HCT116 (cell line): ENCODE measurements around the gene DLG4. TPM values are rescaled to one million over a fixed set of nuclear protein-coding genes. Genes with fewer than 3 reads are reported as not detected.
"Not testable (repeated sequence)": the region's sequence is repeated elsewhere in the genome, so short reads cannot be mapped to it uniquely, and the experiment has no call there.

Experiments used
- ATAC-seq: fragments of 200-7000 bp; cut with Tn5 transposase; 2 replicates; pipeline ENCODE4 v1.9.1; 2020; ENCODE audit warnings: mild to moderate bottlenecking, moderate library complexity
- BruUV-seq: library from RNA; stranded (reverse); fragments of 400-500 nt; replicated peaks from 2 replicates; lab custom pipeline; 2021; lab: Mats Ljungman, UMichigan
- CTCF ChIA-PET: fragments of 300-600 bp; sonication (Branson Sonifier 250); formaldehyde crosslinking; loops from one replicate; lab custom pipeline; 2021; ENCODE audit warnings: antibody characterized with exemption; lab: Charles Lee
- POLR2A ChIA-PET: fragments of 300-600, 350-600 bp; sonication (Branson Sonifier 250); formaldehyde crosslinking; loops from one replicate; lab custom pipeline; 2021; ENCODE audit warnings: antibody characterized with exemption; lab: Charles Lee
- RAD21 ChIA-PET, 2 experiments: fragments of 300-600 bp; sonication (Branson Sonifier 250); formaldehyde crosslinking; loops; one replicate each; lab custom pipeline; 2023; ENCODE audit warnings: low total read pairs in 2 of 2; ENCODE audit not compliant: uncharacterized antibody in 2 of 2, unreplicated experiment in 2 of 2, low non-redundant PET in 1 of 2; lab: Charles Lee
- DNase-seq: peaks from one replicate; pipeline ENCODE4 v3.0.0-alpha.2; 2010; ENCODE audit warnings: low read depth, low spot score
- H2AFZ ChIP-seq: fragments of 200-600 bp; shearing (Covaris generic), sonication (generic); 2 replicates; pipeline ENCODE4 v1.6.1; 2017; ENCODE audit warnings: low read depth, mixed run types, mixed read lengths, antibody characterized with exemption, low read length; ENCODE audit not compliant: poor library complexity, severe bottlenecking
- H3K27ac ChIP-seq: 2 replicates; pipeline ENCODE4 v1.5.1; 2012; ENCODE audit warnings: low read depth, low read length
- H3K27me3 ChIP-seq: fragments of 200-600 bp; sonication (generic); 2 replicates; pipeline ENCODE4 v1.6.1; 2016; ENCODE audit warnings: mixed run types, low read length, mixed read lengths; ENCODE audit not compliant: insufficient read depth
- H3K36me3 ChIP-seq, 2 experiments: fragments of 200-500 bp in 1 of 2; fragments of 200-600 bp in 1 of 2; sonication (Bioruptor generic) in 1 of 2; sonication (generic) in 1 of 2; 2 replicates each; pipeline versions ENCODE4 v1.5.1 to v1.6.1; 2014 to 2016; ENCODE audit warnings: low read length in 2 of 2, inconsistent platforms in 1 of 2, mixed read lengths in 1 of 2, mixed run types in 1 of 2; ENCODE audit not compliant: insufficient read depth in 2 of 2, control insufficient read depth in 1 of 2
- H3K4me1 ChIP-seq, 2 experiments: fragments of 200-600 bp in 1 of 2; sonication (generic) in 1 of 2; 2 replicates each; pipeline versions ENCODE4 v1.5.1 to v1.6.1; 2012 to 2017; ENCODE audit warnings: low read length in 2 of 2, inconsistent platforms in 1 of 2, mild to moderate bottlenecking in 1 of 2, mixed read lengths in 1 of 2, mixed run types in 1 of 2, moderate library complexity in 1 of 2; ENCODE audit not compliant: insufficient read depth in 2 of 2, control insufficient read depth in 1 of 2
- H3K4me2 ChIP-seq: fragments of 200-600 bp; sonication (generic); 2 replicates; pipeline ENCODE4 v1.6.1; 2017; ENCODE audit warnings: mixed run types, low read length, mixed read lengths
- H3K4me3 ChIP-seq, 2 experiments: fragments of 200-600 bp in 1 of 2; sonication (generic) in 1 of 2; replicated peaks in 1 of 2; 2 replicates each; pipeline ENCODE4 v1.5.1; 2011 to 2016; ENCODE audit warnings: low read length in 2 of 2, control low read depth in 1 of 2, low read depth in 1 of 2, mild to moderate bottlenecking in 1 of 2, mixed read lengths in 1 of 2, mixed run types in 1 of 2
- H3K79me2 ChIP-seq: fragments of 200-600 bp; sonication (generic); 2 replicates; pipeline ENCODE4 v1.6.1; 2017; ENCODE audit warnings: mild to moderate bottlenecking, mixed run types, low read length, moderate library complexity, mixed read lengths; ENCODE audit not compliant: insufficient read depth
- H3K9ac ChIP-seq: fragments of 200-600 bp; sonication (generic); 2 replicates; pipeline ENCODE4 v1.6.1; 2016; ENCODE audit warnings: low read length, mixed read lengths
- H3K9me2 ChIP-seq: fragments of 200-600 bp; sonication (generic), shearing (Covaris generic); 2 replicates; pipeline ENCODE4 v1.6.1; 2017; ENCODE audit warnings: mixed run types, mild to moderate bottlenecking, moderate library complexity; ENCODE audit not compliant: insufficient read depth
- H3K9me3 ChIP-seq, 2 experiments: fragments of 200-500 bp in 1 of 2; fragments of 200-600 bp in 1 of 2; sonication (Bioruptor generic) in 1 of 2; sonication (generic) in 1 of 2; 2 replicates each; pipeline ENCODE4 v1.6.1; 2014 to 2017; ENCODE audit warnings: low read length in 2 of 2, mixed read lengths in 2 of 2, inconsistent platforms in 1 of 2, low read depth in 1 of 2, mild to moderate bottlenecking in 1 of 2, mixed run types in 1 of 2, moderate library complexity in 1 of 2; ENCODE audit not compliant: control insufficient read depth in 1 of 2, insufficient read depth in 1 of 2
- H4K20me1 ChIP-seq: fragments of 200-600 bp; sonication (generic), shearing (Covaris generic); 2 replicates; pipeline ENCODE4 v1.6.1; 2017; ENCODE audit warnings: mixed run types, mild to moderate bottlenecking, moderate library complexity; ENCODE audit not compliant: insufficient read depth
- CEBPB ChIP-seq: IDR thresholded peaks from 2 replicates; pipeline ENCODE4 v1.6.1; 2012; ENCODE audit warnings: low read depth
- FOSL1 ChIP-seq: IDR thresholded peaks from 2 replicates; pipeline ENCODE4 v1.6.1; 2012; ENCODE audit warnings: low read depth
- RAD21 ChIP-seq: IDR thresholded peaks from 2 replicates; pipeline ENCODE4 v1.6.1; 2012; ENCODE audit warnings: low read depth, mild to moderate bottlenecking
- SP1 ChIP-seq: IDR thresholded peaks from 2 replicates; pipeline ENCODE4 v1.6.1; 2012; ENCODE audit warnings: low read depth
- TCF7L2 ChIP-seq: IDR thresholded peaks from 2 replicates; pipeline ENCODE4 v1.7.0; 2011; ENCODE audit warnings: borderline replicate concordance, inconsistent platforms; ENCODE audit not compliant: insufficient read depth, insufficient read length; ENCODE audit errors: extremely low read depth
- ZFX ChIP-seq: fragments of 450-650 bp; IDR thresholded peaks from 2 replicates; pipeline ENCODE4 v1.6.1; 2017
- intact Hi-C: fragments of 100-400 bp; cut with micrococcal nuclease; formaldehyde crosslinking; loops from 2 replicates; pipeline ENCODE4 v1.10.0; 2022
- total RNA-seq: library from RNA; stranded (reverse); gene quantifications from one replicate; pipeline ENCODE4 v1.2.1, GENCODE V29; 2021; ENCODE audit not compliant: unreplicated experiment
- TF ChIP-seq, protein P1 (sequence below), 3 experiments: fragments of 200-600 bp in 1 of 3; sonication (generic) in 1 of 3; IDR thresholded peaks in 2 of 3; conservative IDR thresholded peaks in 1 of 3; 2 replicates each; pipeline ENCODE4 v1.5.1; 2012 to 2017; ENCODE audit warnings: low read depth in 2 of 3, low read length in 2 of 3, antibody characterized with exemption in 1 of 3, borderline replicate concordance in 1 of 3, control low read depth in 1 of 3, mild to moderate bottlenecking in 1 of 3, mixed read lengths in 1 of 3, mixed run types in 1 of 3, moderate library complexity in 1 of 3; ENCODE audit not compliant: insufficient read depth in 1 of 3

The DLG4 gene
- total RNA-seq, 1 experiment from 2014 or later = 15.0 TPM

DNA sequence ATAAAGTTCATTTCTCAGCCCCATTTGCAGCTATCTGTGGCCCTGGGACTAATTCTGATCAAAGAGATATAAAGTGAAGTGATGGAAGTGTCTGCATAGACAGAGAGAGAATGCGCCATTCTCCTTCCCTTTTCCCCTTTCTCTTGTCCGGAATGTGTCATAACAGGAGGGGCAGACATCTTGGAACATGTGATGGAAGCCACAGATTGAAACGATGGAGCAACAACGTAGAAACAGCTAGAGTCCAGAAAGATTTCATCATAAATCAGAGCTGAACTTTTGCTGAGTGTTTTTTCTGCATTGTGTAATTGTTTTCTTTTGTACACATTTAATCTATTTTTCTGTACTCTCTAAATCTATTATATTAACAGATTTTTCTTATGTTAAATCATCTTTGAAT lies 51.8 kb downstream of the DLG4 start:
- Histone ChIP-seq H3K9ac (no peak overlapping the region), H3K9me2 (no peaks in the 10 kb centered on the region), H3K4me2 (no peak overlapping the region), H4K20me1 (no peaks in the 10 kb centered on the region), H3K9me3 (peaks cover 0 to 4% of the 10 kb centered on the region in 2 experiments; a peak in 1 of 4 replicates), H3K4me1 (no peaks in the 10 kb centered on the region), H3K27me3 (no peaks in the 10 kb centered on the region), H3K36me3 (no peaks in the 10 kb centered on the region), H2AFZ (no peak overlapping the region), H3K4me3 (no peak overlapping the region), H3K27ac (no peak overlapping the region), H3K79me2 (no peaks in the 10 kb centered on the region)
- RAD21 ChIA-PET = interaction anchor here in 1 of 2 experiments (0.7 kb wide), 1 partner anchor 122 kb away, joined by 3 read pairs; no protein-coding TSS in a partner anchor
- ATAC-seq (no peak), DNase-seq (no peak)
- TF ChIP-seq CEBPB (no peak), SP1 (no peak), FOSL1 (no peak), TCF7L2 (no peak), RAD21 (no peak)
- CTCF ChIA-PET = no interaction called here
- intact Hi-C loops = no loop called here
- POLR2A ChIA-PET = no interaction called here
- BruUV-seq = no TSS peak

DNA sequence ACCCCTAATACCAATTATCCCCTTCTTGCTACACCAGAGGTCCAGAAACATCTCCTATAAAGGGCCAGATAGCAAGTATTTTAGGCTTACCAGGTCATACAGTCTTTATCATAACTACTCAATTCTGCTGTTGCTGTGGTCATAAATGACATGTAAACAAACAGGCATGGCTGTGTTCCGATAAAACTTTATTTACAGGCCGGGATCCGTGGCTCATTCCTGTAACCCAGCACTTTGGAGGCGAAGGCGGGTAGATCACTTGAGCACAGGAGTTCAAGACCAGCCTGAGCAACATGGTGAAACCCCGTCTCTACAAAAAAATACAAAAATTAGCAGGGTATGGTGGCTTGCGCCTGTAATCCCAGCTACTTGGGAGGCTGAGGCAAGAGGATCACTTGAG lies 52.8 kb downstream of the DLG4 start:
- H3K9ac ChIP-seq = no peak overlapping the region
- DNase-seq (no peak), ATAC-seq (no peak)
- TF ChIP-seq, protein P1, sequence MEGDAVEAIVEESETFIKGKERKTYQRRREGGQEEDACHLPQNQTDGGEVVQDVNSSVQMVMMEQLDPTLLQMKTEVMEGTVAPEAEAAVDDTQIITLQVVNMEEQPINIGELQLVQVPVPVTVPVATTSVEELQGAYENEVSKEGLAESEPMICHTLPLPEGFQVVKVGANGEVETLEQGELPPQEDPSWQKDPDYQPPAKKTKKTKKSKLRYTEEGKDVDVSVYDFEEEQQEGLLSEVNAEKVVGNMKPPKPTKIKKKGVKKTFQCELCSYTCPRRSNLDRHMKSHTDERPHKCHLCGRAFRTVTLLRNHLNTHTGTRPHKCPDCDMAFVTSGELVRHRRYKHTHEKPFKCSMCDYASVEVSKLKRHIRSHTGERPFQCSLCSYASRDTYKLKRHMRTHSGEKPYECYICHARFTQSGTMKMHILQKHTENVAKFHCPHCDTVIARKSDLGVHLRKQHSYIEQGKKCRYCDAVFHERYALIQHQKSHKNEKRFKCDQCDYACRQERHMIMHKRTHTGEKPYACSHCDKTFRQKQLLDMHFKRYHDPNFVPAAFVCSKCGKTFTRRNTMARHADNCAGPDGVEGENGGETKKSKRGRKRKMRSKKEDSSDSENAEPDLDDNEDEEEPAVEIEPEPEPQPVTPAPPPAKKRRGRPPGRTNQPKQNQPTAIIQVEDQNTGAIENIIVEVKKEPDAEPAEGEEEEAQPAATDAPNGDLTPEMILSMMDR (IDR thresholded peaks at IDR 0.05 in 2 of 3, conservative IDR thresholded peaks at IDR 0.05 in 1 of 3; ENCODE audit: borderline replicate concordance in 1 of 3, insufficient read depth in 1 of 3, low read depth in 2 of 3, low read length in 2 of 3) = no peak
- no peak for TF ChIP-seq ZFX
- no peak for TF ChIP-seq CEBPB
- H3K27me3 ChIP-seq = no peaks in the 10 kb centered on the region
- H3K4me1 ChIP-seq = no peaks in the 10 kb centered on the region
- no peak overlapping the region for H3K27ac ChIP-seq
- no peak overlapping the region for H2AFZ ChIP-seq
- no peaks in the 10 kb centered on the region for H3K79me2 ChIP-seq
- H3K36me3 ChIP-seq = no peaks in the 10 kb centered on the region
- BruUV-seq = no TSS peak
- CTCF ChIA-PET = interaction anchor here (3.7 kb wide), 1 partner anchor 121 kb away, joined by 48 read pairs; no protein-coding TSS in a partner anchor
- no peaks in the 10 kb centered on the region for H4K20me1 ChIP-seq
- H3K9me2 ChIP-seq = no peaks in the 10 kb centered on the region
- peaks cover 0 to 4% of the 10 kb centered on the region in 2 experiments; a peak in 1 of 4 replicates for H3K9me3 ChIP-seq
- H3K4me3 ChIP-seq = no peak overlapping the region
- POLR2A ChIA-PET = no interaction called here
- H3K4me2 ChIP-seq = no peak overlapping the region
- RAD21 ChIA-PET = no interaction called here
- intact Hi-C loops = no loop called here

DNA sequence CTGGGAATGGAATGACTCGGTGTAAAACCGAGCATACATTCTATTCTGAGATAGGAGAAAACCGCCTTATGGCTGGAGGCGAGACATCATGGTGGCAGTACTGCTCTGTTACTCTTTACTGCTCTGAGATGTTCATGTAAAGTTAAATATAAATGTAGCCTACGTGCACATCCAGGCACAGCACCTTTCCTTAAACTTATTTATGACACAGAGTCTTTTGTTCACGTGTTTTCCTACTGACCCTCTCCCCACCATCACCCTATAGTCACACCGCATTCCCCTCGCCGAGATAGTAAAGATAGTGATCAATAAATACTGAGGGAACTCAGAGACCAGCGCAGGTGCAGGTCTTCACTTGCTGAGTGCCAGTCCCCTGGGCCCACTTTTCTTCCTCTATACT lies 60.1 kb downstream of the DLG4 start:
- H3K9ac ChIP-seq, H3K27me3 ChIP-seq, CTCF ChIA-PET, H3K9me2 ChIP-seq, H3K4me2 ChIP-seq, H3K4me3 ChIP-seq, DNase-seq, POLR2A ChIA-PET, H3K27ac ChIP-seq, H3K9me3 ChIP-seq, H3K79me2 ChIP-seq, H3K36me3 ChIP-seq, ATAC-seq, intact Hi-C loops, RAD21 ChIA-PET, H3K4me1 ChIP-seq, BruUV-seq, H4K20me1 ChIP-seq, H2AFZ ChIP-seq: not testable (repeated sequence)
